GM21423 (cell line): ENCODE results near the gene SNRPE.

Experiments used
- ATAC-seq: cut with Tn5 transposase; IDR thresholded peaks from one replicate; pipeline ENCODE4 v1.9.1; 2021; ENCODE audit warnings: mild to moderate bottlenecking, moderate library complexity; ENCODE audit not compliant: unreplicated experiment

Gene SNRPE

DNA sequence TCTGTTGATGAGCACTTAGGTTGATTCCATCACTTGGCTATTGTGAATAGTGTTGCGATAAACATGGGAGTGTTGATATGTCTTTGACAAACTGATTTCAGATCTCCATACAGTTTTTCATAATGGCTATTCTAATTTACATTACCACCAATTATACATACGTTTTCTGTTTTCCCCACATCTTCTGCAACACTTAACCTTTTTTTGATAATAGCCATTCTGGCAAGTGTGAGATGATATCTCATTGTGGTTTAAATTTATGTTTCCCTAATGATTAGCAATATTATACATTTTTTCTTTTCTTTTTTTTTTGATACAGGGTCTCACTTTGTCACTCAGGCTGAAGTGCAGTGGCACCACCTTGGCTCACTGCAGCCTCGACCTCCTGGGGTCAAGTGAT, 17.0 kb downstream of the SNRPE start:
- no peak for ATAC-seq

DNA sequence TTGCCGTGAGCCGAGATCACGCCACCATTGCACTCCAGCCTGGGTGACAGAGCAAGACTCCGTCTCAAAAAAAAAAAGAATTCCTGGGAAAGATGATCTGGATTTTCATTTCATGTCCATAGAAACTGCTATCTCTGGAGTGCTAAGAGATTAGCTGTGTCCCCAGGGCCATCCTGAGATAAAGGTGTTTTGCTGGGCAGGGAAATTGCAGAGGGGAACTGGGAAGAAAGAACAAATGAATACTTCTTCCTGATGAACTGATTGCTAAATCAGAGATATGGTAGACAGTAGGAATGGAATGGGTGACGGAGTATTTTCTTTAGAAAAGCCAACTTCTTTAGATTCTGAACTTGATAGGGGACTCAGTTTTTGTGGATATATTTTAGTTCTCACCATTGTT, 19.2 kb downstream of the SNRPE start:
- ATAC-seq: no peak

DNA sequence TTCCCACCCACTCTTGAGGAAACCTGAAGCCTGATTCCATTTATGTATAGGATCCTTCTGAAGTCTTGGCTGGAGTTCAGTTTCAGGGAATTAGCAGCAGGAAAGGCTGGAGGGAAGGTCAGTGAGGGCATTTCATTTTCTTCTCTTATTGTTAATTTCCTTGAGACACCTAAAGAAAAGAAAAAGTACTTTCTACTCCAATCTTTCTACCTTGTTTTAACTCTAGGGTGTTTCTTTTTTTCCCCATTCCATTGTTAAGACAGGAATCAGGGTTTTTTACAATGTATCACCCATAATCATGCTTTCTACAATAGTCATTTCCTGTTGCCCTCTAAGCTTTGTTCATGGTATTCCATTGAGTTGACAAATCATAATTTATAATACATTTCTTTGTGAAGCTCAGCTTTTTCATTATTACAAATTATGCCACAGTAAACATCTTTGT, 27.4 kb downstream of the SNRPE start:
- ATAC-seq: no peak

GRCh38 chr1:203891950-203892349, 30.6 kb downstream of the SNRPE start:
- ATAC-seq: no peak

DNA sequence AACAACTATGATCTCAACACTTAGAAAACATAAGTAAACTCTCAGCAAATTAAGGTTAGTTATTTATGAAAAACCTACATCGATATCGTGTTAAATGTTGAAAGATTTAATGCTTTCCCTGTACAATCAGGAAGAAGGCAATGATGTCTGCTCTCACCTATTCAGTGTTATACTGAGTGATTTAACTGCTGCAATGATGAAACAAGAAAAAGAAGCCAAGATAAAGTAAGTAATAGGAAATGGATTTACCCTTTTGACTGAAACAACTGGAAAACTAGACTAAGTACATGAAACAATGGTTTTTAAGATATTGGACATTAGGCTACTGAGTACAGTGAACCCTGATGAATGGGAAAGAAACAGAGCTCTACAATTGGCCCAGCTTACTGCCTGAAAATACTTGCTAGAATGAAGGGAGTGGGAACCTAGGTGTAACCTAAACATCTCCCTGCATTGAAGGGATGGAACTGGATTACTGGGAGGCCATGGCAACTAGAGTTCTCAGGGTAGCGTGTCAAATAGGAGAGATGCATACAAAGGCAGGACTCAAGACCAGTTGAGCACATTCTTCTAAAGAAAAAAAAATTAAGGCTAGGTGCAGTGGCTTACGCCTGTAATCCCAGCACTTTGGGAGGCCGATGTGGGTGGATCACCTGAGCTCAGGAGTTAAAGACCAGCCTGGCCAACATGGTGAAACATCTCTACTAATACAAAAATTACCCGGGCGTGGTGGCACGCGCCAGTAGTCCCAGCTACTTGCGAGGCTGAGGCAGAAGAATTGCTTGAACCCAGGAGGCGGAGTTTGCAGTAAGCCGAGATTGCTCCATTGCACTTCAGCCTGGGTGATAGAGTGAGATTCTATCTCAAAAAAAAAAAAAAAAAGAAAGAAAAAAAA, 37.3 kb downstream of the SNRPE start:
- no peak for ATAC-seq

DNA sequence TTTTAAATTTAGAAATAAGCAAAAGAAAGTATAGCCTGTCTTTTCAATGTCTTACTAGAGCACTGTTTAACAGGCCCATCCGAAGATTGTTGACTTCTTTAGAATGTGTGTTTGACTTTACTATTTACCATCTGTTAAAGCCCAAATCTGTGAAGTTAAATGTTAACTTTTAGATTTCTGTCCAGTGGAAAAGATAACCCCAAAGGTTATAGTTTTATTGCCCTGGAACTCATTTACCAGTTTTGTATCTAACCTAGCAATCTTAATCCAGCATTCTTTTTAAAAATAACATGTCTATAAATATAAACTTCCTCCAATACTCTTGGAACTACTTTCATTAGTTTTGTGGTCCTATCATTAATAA, 37.9 kb downstream of the SNRPE start:
- no peak for ATAC-seq

GRCh38 chr1:203899869-203900714, 38.7 kb downstream of the SNRPE start:
- no peak for ATAC-seq

GRCh38 chr1:203901581-203901980, 40.2 kb downstream of the SNRPE start:
- ATAC-seq: no peak

- ATAC-seq: no peak
Measured at GRCh38 chr1:203905275-203905674, 43.9 kb downstream of the SNRPE start.

GRCh38 chr1:203906932-203907331, 45.5 kb downstream of the SNRPE start:
- no peak for ATAC-seq

GRCh38 chr1:203907901-203908300, 46.5 kb downstream of the SNRPE start:
- ATAC-seq: no peak

GRCh38 chr1:203911806-203912205, 50.4 kb downstream of the SNRPE start:
- ATAC-seq: no peak

- ATAC-seq: no peak
Measured at GRCh38 chr1:203913073-203913521, 51.7 kb downstream of the SNRPE start.

- no peak for ATAC-seq
Measured at GRCh38 chr1:203914292-203914691, 52.9 kb downstream of the SNRPE start.

DNA sequence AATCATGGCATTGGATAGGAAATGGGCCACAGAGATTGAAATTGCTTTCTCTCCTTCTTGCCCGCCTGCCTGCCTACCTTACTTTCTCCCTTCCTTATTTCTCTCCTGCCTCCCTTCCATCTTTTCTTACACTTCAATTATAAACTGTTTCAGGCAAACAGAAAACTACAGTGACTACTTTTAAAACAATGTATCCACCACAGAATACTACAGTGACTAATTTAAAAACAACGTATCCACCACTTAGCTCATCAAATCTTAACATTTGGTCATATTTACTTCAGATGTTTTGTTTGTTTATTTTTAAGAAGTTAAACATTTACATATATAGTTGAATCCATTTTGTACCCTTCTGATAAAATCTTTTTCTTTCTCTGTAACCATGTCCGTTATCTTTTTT, 54.4 kb downstream of the SNRPE start:
- no peak for ATAC-seq

- ATAC-seq: no peak
Measured at GRCh38 chr1:203916756-203917155, 55.4 kb downstream of the SNRPE start.
